ENCODE measurements around the gene LRRC4C.

- TF ChIP-seq YY1 (IDR thresholded peaks at IDR 0.05) (no peak), NR2F2 (IDR thresholded peaks at IDR 0.05) (no peak), TAF1 (conservative IDR thresholded peaks at IDR 0.05) (no peak), CTCF (IDR thresholded peaks at IDR 0.05; ENCODE audit: low read depth, low read length, missing input control) (no peak), ZBTB33 (IDR thresholded peaks at IDR 0.05) (no peak)
These were observed 158.4 kb downstream of the LRRC4C start for GRCh38 chr11:41301023-41301422.

Measured in liver (tissue), 3 donors.